Ramos (cell line): ENCODE measurements around the gene ISM1.

Experiments
- in situ Hi-C: fragments of 300-500 bp; cut with MboI; formaldehyde crosslinking; loops from one replicate; pipeline ENCODE4 v1.14.3; 2022; ENCODE audit warnings: low sequenced_read_pairs; ENCODE audit not compliant: unreplicated experiment

The ISM1 gene

DNA sequence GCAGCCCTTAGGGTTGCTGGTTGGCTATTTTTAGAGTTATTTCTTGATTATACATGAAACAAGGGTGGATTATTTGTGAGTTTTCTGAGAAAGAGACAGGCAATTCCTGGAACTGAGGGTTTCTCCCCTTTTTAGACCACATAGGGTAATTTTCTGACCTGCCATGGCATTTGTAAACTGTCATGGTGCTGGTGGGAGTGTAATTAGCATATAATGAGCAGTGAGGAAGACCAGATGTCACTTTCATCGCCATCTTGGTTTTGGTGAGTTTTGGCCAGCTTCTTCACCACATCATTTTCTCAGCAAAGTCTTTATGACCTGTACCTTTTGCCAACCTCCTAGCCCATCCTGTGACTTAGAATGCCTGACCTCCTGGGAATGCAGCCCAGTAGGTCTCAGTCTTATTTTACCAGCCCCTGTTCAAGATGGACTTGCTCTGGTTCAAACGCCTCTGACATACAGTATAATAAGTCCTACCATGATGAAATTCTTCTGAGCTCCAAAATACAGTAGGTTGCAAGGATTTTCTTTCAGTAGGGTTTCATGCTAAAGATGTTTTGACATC, 117.1 kb downstream of the ISM1 start:
- in situ Hi-C loops, result no loop called here

DNA sequence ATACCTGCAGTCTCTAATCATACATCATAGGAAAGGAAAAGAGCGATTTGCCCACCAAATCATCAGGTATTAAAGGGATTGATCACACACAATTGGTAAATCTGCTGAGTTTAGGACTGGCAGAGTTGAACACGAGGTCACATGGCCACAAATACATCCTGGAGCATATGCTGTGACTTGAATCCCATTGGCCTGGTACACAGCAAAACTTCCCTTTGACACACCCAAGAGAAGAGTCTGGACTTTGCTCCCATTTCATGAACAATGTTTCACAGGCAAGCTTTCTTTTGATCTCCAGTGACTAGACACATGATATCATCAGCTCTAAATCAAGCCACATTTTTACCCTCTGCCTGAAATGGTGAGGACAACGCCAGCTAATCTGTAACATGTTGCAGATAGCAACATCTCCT, 117.9 kb downstream of the ISM1 start:
- in situ Hi-C loops, result no loop called here

DNA sequence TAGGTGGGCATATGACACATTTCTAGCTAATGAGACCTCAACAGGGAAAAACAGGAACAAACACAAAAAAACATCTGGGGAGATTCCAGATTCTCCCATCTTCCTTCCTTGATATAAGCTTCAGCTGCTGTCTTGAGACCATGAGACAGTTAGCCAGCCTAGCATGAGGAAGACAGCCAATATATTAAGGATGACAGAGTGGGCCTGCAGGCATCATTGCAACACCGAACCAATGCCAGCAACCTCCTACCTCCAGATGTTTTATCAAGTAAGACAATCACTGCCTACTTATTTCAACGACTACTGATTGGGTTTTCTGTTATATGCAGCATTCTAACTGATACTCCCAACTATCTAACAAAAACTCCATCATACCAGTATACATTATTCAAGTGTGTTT, 119.0 kb downstream of the ISM1 start:
- in situ Hi-C loops, result no loop called here

DNA sequence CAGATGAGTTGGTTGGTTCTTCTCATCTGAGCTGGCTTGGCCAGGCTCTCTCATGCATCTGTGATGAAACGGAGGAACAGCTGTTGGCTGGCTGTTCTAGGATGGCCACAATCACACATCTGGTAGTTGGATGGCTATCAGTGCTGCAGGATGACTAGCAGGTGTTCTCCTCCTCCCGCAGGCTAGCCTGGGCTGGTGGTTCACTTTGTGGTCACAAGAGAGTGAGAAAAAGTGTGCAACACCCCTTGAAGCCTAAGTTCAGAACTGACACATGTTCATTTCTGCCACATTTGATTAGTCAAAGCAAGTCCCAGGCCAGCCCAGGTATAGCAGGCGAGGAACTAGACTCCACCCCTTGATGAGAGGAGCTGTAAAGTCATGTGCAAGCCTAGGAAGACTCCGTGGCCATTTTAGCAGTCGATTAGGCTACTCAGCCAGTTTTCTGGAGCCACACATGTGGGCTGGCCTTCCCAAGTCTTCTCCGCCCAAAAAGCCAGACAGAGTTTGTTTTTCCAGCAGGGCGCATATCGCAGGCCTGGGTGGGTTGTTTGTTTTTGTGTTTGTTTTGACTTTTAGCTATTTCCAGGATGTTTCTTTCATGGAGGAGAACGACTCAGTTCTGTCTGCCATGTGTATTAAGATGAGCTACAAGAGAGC, 120.8 kb downstream of the ISM1 start:
- in situ Hi-C loops, result no loop called here

DNA sequence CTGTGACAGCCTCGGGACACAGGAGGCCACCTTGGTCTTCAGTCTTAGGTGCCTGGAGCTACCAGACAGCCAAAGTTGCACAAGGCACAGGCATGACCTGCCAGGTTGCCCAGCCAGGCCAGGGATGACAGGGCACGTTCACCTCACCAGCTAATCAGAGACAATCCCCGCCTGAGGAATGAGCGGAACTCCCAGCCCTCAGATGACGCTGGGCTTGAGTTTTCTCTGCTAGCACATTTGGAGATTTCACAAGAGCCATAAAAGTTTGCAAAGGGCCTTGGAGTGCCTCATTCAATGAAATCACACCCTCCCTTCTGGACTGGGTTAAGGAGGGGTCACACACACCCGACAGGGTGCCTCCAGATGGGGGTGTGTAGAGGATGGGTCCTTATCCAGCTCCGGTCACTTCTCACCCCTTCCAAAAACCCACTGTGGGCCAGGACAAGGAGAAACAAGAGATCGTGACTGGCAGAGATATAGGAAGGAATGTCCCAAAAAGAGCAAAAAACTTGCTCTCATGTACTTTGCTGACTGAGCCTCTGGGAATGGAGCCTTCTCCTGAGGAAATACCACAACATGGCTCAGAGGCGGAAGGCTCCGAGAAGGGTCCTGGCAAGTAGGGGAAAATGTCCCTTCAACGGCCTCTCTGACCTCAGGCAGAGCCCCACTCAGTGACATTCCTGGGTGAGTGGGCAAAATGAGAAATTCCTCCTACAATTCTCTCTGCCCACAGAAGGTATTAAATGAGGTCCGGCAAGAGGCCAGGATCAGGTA, 121.6 kb downstream of the ISM1 start:
- in situ Hi-C loops, result no loop called here

DNA sequence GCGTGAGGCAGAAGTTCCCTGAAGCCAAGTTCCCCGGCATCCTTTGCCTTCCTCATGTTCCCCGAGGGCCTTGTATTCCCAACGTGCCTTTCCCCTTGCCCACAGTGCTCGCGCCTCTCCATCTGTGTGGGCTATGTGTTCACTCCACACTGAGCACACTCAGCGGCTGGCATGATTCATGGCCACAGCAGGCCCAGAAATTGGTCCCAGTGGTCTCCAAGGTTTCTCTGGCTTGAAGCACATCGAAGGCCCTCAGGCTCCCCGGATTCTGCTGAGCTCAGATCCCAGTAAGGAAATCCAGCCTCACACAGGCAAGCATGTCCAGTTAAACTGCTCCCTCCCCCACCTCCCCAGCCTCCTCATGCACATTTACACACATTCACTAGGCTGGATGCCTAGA, 123.6 kb downstream of the ISM1 start:
- in situ Hi-C loops, result no loop called here

DNA sequence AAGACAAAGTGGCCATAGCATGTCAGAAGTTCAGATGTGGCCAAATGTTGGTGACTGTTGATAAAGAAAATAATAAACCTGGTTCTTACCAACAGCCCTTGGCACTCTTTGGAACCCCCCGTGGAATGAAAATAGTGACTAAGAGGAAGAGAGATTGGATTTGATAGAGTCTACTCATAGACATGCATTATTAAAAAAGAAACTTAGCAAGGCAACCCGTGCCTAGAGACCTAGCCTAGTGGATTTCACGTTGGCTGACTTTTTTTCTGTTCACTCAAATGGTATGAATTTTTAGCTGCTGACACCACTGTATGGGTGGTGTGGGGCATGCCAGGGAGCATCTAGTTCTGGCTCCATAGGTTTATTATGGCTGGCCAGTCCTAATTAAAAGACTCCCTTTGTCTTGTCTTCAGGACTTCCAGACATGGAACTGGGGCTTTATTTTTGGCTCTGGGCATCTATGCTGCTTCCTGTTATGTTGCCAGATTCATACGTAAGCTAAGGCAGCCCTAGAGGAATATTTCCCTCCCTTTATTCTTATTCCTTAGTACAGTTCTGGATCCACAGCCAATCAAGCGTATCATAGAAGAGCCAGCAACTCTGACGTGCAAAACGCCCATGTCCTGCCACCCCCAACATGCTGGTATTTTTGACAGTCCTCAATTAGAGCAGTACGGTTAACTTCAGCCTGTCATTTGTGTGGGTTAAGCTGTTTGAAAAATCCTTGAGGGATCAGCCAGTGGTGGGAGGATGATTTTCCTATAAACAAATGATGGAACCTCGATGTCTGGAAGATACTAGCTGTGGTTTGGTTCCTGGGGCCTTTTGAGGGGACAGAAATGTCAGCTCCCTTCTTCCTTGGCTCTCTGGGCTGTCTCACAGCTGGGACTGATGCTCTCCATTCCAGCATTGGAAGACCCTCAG, 127.5 kb downstream of the ISM1 start:
- in situ Hi-C loops, result no loop called here

DNA sequence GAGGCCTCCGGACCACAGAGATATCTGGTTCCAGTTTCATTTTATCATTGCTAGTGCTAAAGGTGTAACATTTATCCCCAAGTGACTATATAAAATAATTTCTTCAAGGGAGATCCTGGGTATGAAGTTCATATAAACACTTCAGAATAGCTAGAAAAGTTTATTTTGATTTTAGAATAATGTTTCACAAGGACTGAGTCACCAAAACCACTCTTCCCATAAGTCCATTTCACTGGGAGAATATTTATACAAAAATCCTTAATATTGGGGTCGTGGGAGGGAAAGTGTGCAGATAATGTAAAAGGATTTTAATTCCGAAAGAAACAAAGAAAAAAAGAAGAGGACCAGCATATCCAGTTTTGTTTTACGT, 128.1 kb downstream of the ISM1 start:
- in situ Hi-C loops, result no loop called here
